Frontal cortex (tissue), 4 donors: Measurements from ENCODE around the gene RET. TPM values are rescaled to one million over a fixed set of nuclear protein-coding genes. Genes with fewer than 3 reads are reported as not detected.

ENCODE experiments used
- DNase-seq, 2 donors: peaks; one replicate each; pipeline ENCODE4 v3.0.0; 2012; ENCODE audit warnings: low spot score in 2 of 2
- FAIRE-seq: peaks from 2 replicates; lab custom pipeline; 2012; peaks lifted over from hg19 to GRCh38; lab: Jason Lieb, UNC
- total RNA-seq: library from RNA; depleted of rRNA; stranded (reverse); fragments of >200 nt; gene quantifications from one replicate; pipeline ENCODE4 v1.2.3, GENCODE V29; 2014
- donor health status: control.
- donor health status: control.
- donor health status: control.

RET gene
- total RNA-seq, 1 donor from 2014 or later: 1.6 TPM

- FAIRE-seq (no peak), DNase-seq (no peak)
Measured at GRCh38 chr10:43043773-43044447, 33.0 kb upstream of the RET start.

- DNase-seq (no peak), FAIRE-seq (no peak)
Measured at GRCh38 chr10:43044448-43044921, 32.4 kb upstream of the RET start.

- FAIRE-seq (no peak), DNase-seq (no peak)
Measured at GRCh38 chr10:43044961-43045621, 31.8 kb upstream of the RET start.

- FAIRE-seq (no peak), DNase-seq (no peak)
Measured at GRCh38 chr10:43045631-43046287, 31.1 kb upstream of the RET start.

- FAIRE-seq: no peak
- no peak for DNase-seq
Measured at GRCh38 chr10:43046288-43046991, 30.4 kb upstream of the RET start.

GRCh38 chr10:43047288-43047970, 29.4 kb upstream of the RET start:
- DNase-seq: no peak
- FAIRE-seq: no peak

- no peak for FAIRE-seq
- DNase-seq: no peak
Measured at GRCh38 chr10:43048301-43049051, 28.4 kb upstream of the RET start.

- DNase-seq (no peak), FAIRE-seq (no peak)
Measured at GRCh38 chr10:43049081-43049551, 27.8 kb upstream of the RET start.

GRCh38 chr10:43050011-43050410, 26.9 kb upstream of the RET start:
- no peak for DNase-seq

GRCh38 chr10:43053825-43054224, 23.0 kb upstream of the RET start:
- no peak for FAIRE-seq

More at GRCh38 chr10:43050011-43050410, 26.9 kb upstream of the RET start:
- FAIRE-seq: no peak

GRCh38 chr10:43054593-43054992, 22.3 kb upstream of the RET start:
- no peak for DNase-seq
- no peak for FAIRE-seq

More at GRCh38 chr10:43053825-43054224, 23.0 kb upstream of the RET start:
- DNase-seq: no peak

- FAIRE-seq: no peak
- DNase-seq: no peak
Measured at GRCh38 chr10:43055217-43055616, 21.7 kb upstream of the RET start.

GRCh38 chr10:43055991-43056567, 20.8 kb upstream of the RET start:
- no peak for FAIRE-seq
- no peak for DNase-seq

GRCh38 chr10:43056568-43057011, 20.3 kb upstream of the RET start:
- DNase-seq (no peak), FAIRE-seq (no peak)

GRCh38 chr10:43057231-43057711, 19.6 kb upstream of the RET start:
- FAIRE-seq: no peak
- DNase-seq: no peak

- FAIRE-seq: no peak
Measured at GRCh38 chr10:43057831-43058340, 19.0 kb upstream of the RET start.

GRCh38 chr10:43058716-43059335, 18.0 kb upstream of the RET start:
- FAIRE-seq (no peak), DNase-seq (no peak)

More at GRCh38 chr10:43057831-43058340, 19.0 kb upstream of the RET start:
- no peak for DNase-seq

- no peak for FAIRE-seq
- no peak for DNase-seq
Measured at GRCh38 chr10:43059336-43059720, 17.5 kb upstream of the RET start.
